DMS153 treated with DMSO at 0.1 percent for 48 hours (cell line): ENCODE measurements around the gene MSH5.

Experiments used
- DNase-seq: peaks from one replicate; lab custom pipeline; 2025; ENCODE audit not compliant: unreplicated experiment; lab: John Stamatoyannopoulos, UW

The MSH5 gene

GRCh38 chr6:31712296-31712695, 27.5 kb upstream of the MSH5 start:
- no peak for DNase-seq

- DNase-seq, result no peak
These were observed 26.3 kb upstream of the MSH5 start for GRCh38 chr6:31713465-31713864.

- no peak for DNase-seq
These were observed 25.7 kb upstream of the MSH5 start for GRCh38 chr6:31713991-31714684.

GRCh38 chr6:31715022-31715958, 24.5 kb upstream of the MSH5 start, which contains the start of gene LY6G6D:
TSS of gene LY6G6D (plus strand) at chr6:31715348. CDS start at chr6:31715356, 8 bp downstream.
- no peak for DNase-seq

GRCh38 chr6:31717499-31718222, 22.1 kb upstream of the MSH5 start:
- no peak for DNase-seq

GRCh38 chr6:31718265-31718664, 21.5 kb upstream of the MSH5 start:
- DNase-seq, result peak; percentile 42

GRCh38 chr6:31719001-31719400, 20.8 kb upstream of the MSH5 start:
- no peak for DNase-seq

GRCh38 chr6:31720196-31720770, 19.5 kb upstream of the MSH5 start:
- DNase-seq, result no peak

- DNase-seq, result no peak
These were observed 18.3 kb upstream of the MSH5 start, which contains the start of gene LY6G6C for GRCh38 chr6:31721351-31722020. TSS of gene LY6G6C (minus strand) at chr6:31721746. CDS start at chr6:31721679, 67 bp downstream.

- no peak for DNase-seq
These were observed 17.6 kb upstream of the MSH5 start for GRCh38 chr6:31722173-31722572.

GRCh38 chr6:31723245-31723979, 16.4 kb upstream of the MSH5 start, which contains the start of gene MPIG6B:
TSS of gene MPIG6B (plus strand) at chr6:31723373. CDS start at chr6:31723384, 11 bp downstream.
- DNase-seq, result no peak

- DNase-seq, result no peak
These were observed 15.7 kb upstream of the MSH5 start for GRCh38 chr6:31723980-31724691.

- DNase-seq, result no peak
These were observed 14.1 kb upstream of the MSH5 start for GRCh38 chr6:31725502-31726350.

- DNase-seq, result no peak
These were observed 12.6 kb upstream of the MSH5 start for GRCh38 chr6:31727034-31727716.

- DNase-seq, result no peak
These were observed 11.8 kb upstream of the MSH5 start for GRCh38 chr6:31727717-31728671.

- DNase-seq, result no peak
These were observed 10.9 kb upstream of the MSH5 start, which contains the start of gene DDAH2 for GRCh38 chr6:31728767-31729514. TSS of gene DDAH2 (minus strand) at chr6:31729299. CDS start at chr6:31729161, 138 bp downstream.
